Measurements from ENCODE around the gene ZNF804B.

The ZNF804B gene

DNA sequence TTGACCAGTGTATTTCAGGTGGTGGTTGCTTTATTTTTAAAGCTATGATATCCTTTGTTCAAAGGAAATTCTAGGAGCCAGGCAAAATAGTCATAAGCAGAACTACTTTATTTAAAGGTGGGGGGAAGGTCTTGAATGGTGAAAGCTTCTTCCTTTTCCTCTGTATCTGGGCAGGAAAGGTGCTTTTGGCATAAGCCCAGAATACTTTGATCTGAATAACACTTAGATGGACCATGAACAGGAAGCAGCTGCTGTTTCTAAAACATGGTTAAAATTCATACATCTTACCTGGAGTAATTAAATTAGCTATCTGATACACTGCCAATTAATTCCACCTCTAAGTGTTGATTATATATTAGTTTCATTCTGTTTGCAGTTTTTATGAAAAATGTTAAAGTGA, 13.3 kb downstream of the ZNF804B start:
- H3K9me3 ChIP-seq (ENCODE audit: control insufficient read depth, low read length): no peaks in the 10 kb centered on the region
- H3K36me3 ChIP-seq (ENCODE audit: control insufficient read depth, insufficient read depth, low read length): no peaks in the 10 kb centered on the region
- no peaks in the 10 kb centered on the region for H3K4me1 ChIP-seq (ENCODE audit: control insufficient read depth, insufficient read depth, low read length)
- H3K27ac ChIP-seq (ENCODE audit: insufficient read depth, low read depth, low read length, poor library complexity, severe bottlenecking): no peak overlapping the region
- H3K27me3 ChIP-seq (ENCODE audit: control insufficient read depth, insufficient read depth, low read length, poor library complexity, severe bottlenecking): no peaks in the 10 kb centered on the region
- H3K4me3 ChIP-seq (ENCODE audit: insufficient read depth, low read depth, low read length): no peak overlapping the region

DNA sequence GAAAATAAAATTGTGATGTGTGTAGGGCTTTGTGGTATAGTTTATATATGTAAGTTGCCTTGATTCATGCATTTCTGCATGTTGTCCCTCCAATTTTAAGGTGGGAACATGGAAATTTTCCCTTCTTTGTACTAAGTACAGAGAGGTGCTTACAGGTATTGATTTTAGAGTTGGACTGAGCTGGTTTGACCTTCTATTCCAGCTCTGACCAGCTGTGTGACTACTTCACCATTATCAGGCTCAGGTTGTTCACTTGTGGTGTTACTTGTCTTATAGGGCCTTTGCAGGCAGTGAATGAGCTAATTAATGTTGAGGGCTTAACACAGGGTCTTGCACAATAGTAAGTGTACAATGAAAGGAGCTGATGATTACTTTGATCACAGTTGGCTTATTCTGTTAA, 16.3 kb downstream of the ZNF804B start:
- no peak overlapping the region for H3K27ac ChIP-seq (ENCODE audit: insufficient read depth, low read depth, low read length, poor library complexity, severe bottlenecking)
- no peaks in the 10 kb centered on the region for H3K4me1 ChIP-seq (ENCODE audit: control insufficient read depth, insufficient read depth, low read length)
- H3K9me3 ChIP-seq (ENCODE audit: control insufficient read depth, low read length): no peaks in the 10 kb centered on the region
- H3K27me3 ChIP-seq (ENCODE audit: control insufficient read depth, insufficient read depth, low read length, poor library complexity, severe bottlenecking): no peaks in the 10 kb centered on the region
- H3K4me3 ChIP-seq (ENCODE audit: insufficient read depth, low read depth, low read length): no peak overlapping the region
- H3K36me3 ChIP-seq (ENCODE audit: control insufficient read depth, insufficient read depth, low read length): no peaks in the 10 kb centered on the region

- Histone ChIP-seq H3K4me1 (ENCODE audit: control insufficient read depth, insufficient read depth, low read length) (no peaks in the 10 kb centered on the region), H3K4me3 (ENCODE audit: insufficient read depth, low read depth, low read length) (no peak overlapping the region), H3K36me3 (ENCODE audit: control insufficient read depth, insufficient read depth, low read length) (no peaks in the 10 kb centered on the region), H3K9me3 (ENCODE audit: control insufficient read depth, low read length) (no peaks in the 10 kb centered on the region), H3K27me3 (ENCODE audit: control insufficient read depth, insufficient read depth, low read length, poor library complexity, severe bottlenecking) (no peaks in the 10 kb centered on the region), H3K27ac (ENCODE audit: insufficient read depth, low read depth, low read length, poor library complexity, severe bottlenecking) (no peak overlapping the region)
- 87 to 90% methylated on average over 2 of the region's 2 CpGs for WGBS, 2 experiments
These were observed 28.3 kb downstream of the ZNF804B start for GRCh38 chr7:88787777-88788176.

DNA sequence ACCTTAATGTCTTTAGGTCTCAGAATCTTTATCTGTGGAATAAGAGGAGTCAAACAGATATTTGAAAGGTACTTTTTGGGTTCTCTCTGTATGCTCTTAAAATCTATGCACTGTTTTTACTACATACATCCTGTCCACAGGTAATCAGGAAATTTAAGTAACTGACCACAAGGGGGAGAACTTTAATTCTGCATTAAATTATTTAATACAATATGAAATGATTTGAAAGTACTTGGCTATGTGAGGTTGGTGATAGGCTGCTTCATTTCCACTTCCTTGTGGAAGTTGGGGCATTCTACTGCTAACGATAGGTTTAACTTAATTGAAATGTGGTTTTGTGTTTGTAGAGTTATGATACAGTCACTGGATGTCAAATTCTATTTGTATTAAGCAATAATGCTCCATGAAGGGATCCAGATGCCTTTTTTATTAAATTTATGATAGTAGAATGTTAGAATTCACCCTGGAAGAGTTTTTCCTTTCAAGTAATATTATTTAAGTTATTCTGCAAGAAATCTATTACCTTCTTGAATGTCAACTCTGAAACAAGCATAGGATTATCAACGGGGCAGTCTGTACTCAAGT, 30.1 kb downstream of the ZNF804B start:
- Histone ChIP-seq H3K4me1 (ENCODE audit: control insufficient read depth, insufficient read depth, low read length) (no peaks in the 10 kb centered on the region), H3K36me3 (ENCODE audit: control insufficient read depth, insufficient read depth, low read length) (no peaks in the 10 kb centered on the region), H3K27me3 (ENCODE audit: control insufficient read depth, insufficient read depth, low read length, poor library complexity, severe bottlenecking) (no peaks in the 10 kb centered on the region), H3K4me3 (ENCODE audit: insufficient read depth, low read depth, low read length) (no peak overlapping the region), H3K27ac (ENCODE audit: insufficient read depth, low read depth, low read length, poor library complexity, severe bottlenecking) (no peak overlapping the region), H3K9me3 (ENCODE audit: control insufficient read depth, low read length) (no peaks in the 10 kb centered on the region)
- 83 to 84% methylated on average over 1 to 2 of the region's 2 CpGs for WGBS, 2 experiments

DNA sequence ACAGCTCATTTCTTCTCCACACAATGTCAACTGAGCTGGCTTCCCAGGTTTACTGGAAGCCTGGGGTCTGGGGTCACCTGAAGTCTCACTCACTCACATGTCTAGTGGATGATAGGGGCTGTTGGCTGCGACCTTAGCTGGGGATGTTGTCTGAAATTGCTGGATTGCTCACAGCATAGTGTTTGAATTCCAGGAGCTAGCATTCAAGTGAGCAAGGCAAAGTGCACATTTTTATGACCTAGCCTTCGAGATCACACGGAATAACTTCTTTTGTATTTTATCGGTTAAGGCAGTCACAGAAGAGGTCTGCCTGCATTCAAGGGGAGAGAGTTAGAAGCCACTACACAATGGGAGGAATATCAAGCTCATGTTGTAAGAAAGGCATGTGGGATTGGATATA, 32.4 kb downstream of the ZNF804B start:
- Histone ChIP-seq H3K36me3 (ENCODE audit: control insufficient read depth, insufficient read depth, low read length) (no peaks in the 10 kb centered on the region), H3K4me1 (ENCODE audit: control insufficient read depth, insufficient read depth, low read length) (no peaks in the 10 kb centered on the region), H3K27ac (ENCODE audit: insufficient read depth, low read depth, low read length, poor library complexity, severe bottlenecking) (no peak overlapping the region), H3K9me3 (ENCODE audit: control insufficient read depth, low read length) (no peaks in the 10 kb centered on the region), H3K27me3 (ENCODE audit: control insufficient read depth, insufficient read depth, low read length, poor library complexity, severe bottlenecking) (no peaks in the 10 kb centered on the region), H3K4me3 (ENCODE audit: insufficient read depth, low read depth, low read length) (no peak overlapping the region)
- 94 to 98% methylated on average over 4 of the region's 4 CpGs for WGBS, 2 experiments

DNA sequence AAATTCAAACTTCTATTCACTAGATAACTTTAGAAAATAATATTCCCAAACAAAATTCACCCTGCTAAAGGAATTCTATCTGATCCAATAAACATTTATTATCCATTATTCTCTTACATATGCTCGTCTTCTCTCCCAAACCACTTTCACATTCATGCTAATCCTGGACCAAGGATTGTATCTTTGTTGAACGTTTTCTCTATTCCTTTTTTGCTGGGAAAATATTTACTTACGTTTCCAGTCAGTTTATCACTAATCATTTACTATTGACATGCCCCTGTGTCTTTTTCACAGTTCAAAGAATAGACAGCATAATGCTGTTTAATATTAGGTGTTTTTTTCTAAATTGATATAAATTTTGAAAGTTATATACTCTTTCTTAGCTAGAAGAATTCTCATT, 32.9 kb downstream of the ZNF804B start:
- Histone ChIP-seq H3K27me3 (ENCODE audit: control insufficient read depth, insufficient read depth, low read length, poor library complexity, severe bottlenecking) (no peaks in the 10 kb centered on the region), H3K27ac (ENCODE audit: insufficient read depth, low read depth, low read length, poor library complexity, severe bottlenecking) (no peak overlapping the region), H3K4me3 (ENCODE audit: insufficient read depth, low read depth, low read length) (no peak overlapping the region), H3K9me3 (ENCODE audit: control insufficient read depth, low read length) (no peaks in the 10 kb centered on the region), H3K36me3 (ENCODE audit: control insufficient read depth, insufficient read depth, low read length) (no peaks in the 10 kb centered on the region), H3K4me1 (ENCODE audit: control insufficient read depth, insufficient read depth, low read length) (no peaks in the 10 kb centered on the region)
- 91 to 95% methylated on average over 3 of the region's 3 CpGs for WGBS, 2 experiments

GRCh38 chr7:88795553-88795952, 36.1 kb downstream of the ZNF804B start, which contains the start of gene TEX47:
Gene TEX47 (minus strand): TSS chr7:88795737. CDS start chr7:88794942, 795 bp downstream.
- WGBS, 2 experiments: 93 to 97% methylated on average over 7 of the region's 7 CpGs
- Histone ChIP-seq H3K27ac (ENCODE audit: insufficient read depth, low read depth, low read length, poor library complexity, severe bottlenecking) (no peak within 1 kb of the TSS), H3K27me3 (ENCODE audit: control insufficient read depth, insufficient read depth, low read length, poor library complexity, severe bottlenecking) (no peaks in the 10 kb centered on the region), H3K4me1 (ENCODE audit: control insufficient read depth, insufficient read depth, low read length) (no peaks in the 10 kb centered on the region), H3K9me3 (ENCODE audit: control insufficient read depth, low read length) (no peaks in the 10 kb centered on the region), H3K36me3 (ENCODE audit: control insufficient read depth, insufficient read depth, low read length) (no peaks in the 10 kb centered on the region), H3K4me3 (ENCODE audit: insufficient read depth, low read depth, low read length) (no peak within 1 kb of the TSS)

DNA sequence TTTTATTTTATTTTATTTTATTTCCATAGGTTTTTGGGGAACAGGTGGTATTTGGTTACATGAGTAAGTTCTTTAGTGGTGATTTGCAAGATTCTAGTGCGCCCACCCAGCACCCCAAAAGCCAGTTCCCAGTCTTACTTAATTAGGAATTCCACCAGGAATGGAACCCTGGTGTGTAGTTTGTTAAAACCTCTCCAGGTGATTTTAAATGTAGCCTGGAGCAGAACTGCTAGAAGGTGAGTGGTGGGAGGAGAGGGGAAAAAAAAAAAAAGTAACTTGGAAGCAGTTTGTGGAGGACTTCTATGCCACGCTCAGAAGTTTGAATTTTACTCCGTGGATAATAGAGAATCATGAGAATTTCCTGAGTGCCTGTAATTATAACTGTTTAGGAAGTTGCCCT, 41.5 kb downstream of the ZNF804B start:
- H3K27me3 ChIP-seq (ENCODE audit: control insufficient read depth, insufficient read depth, low read length, poor library complexity, severe bottlenecking): no peaks in the 10 kb centered on the region
- H3K36me3 ChIP-seq (ENCODE audit: control insufficient read depth, insufficient read depth, low read length): no peaks in the 10 kb centered on the region
- no peak overlapping the region for H3K4me3 ChIP-seq (ENCODE audit: insufficient read depth, low read depth, low read length)
- WGBS, 2 experiments: 63 to 76% methylated on average over 2 to 3 of the region's 3 CpGs
- no peak overlapping the region for H3K27ac ChIP-seq (ENCODE audit: insufficient read depth, low read depth, low read length, poor library complexity, severe bottlenecking)
- H3K4me1 ChIP-seq (ENCODE audit: control insufficient read depth, insufficient read depth, low read length): no peaks in the 10 kb centered on the region
- H3K9me3 ChIP-seq (ENCODE audit: control insufficient read depth, low read length): no peaks in the 10 kb centered on the region

DNA sequence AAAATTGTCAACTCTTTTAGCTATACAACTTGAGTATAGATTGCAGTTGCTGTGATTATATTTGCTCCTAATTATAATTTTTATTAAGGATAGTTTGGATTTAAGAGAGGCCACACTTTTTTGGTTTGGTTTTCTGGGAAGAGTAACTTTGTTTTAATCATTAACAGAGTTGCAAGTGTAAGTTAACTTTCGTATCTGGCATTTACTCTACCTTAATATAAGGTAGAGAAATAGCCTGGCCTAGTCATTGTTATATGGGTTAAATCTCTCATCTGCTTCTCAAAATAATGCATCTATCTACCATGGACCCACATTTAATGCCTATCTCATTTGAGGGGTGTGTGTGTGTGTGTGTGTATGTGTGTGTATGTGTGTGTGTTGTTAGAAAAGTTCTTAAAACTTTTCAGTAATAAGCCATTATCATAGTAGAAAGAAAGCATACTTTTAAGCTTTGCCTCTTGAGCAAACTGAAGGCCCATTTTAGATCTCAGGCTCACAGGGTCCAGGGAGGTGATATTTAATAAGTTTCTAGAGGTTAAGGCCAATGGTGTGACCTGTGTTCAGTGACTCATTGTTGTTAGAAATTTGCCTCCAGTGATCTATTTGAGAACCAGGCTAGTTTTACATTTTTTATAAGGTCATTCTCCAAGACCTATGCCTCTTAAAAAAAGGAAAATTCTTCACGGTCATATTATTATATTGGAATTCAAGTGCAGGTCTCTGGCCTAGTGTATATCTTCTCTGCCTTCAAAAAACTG, 47.0 kb downstream of the ZNF804B start:
- Histone ChIP-seq H3K36me3 (ENCODE audit: control insufficient read depth, insufficient read depth, low read length) (no peaks in the 10 kb centered on the region), H3K9me3 (ENCODE audit: control insufficient read depth, low read length) (no peaks in the 10 kb centered on the region)
- 93 to 100% methylated on average over 1 of the region's 2 CpGs for WGBS, 2 experiments

DNA sequence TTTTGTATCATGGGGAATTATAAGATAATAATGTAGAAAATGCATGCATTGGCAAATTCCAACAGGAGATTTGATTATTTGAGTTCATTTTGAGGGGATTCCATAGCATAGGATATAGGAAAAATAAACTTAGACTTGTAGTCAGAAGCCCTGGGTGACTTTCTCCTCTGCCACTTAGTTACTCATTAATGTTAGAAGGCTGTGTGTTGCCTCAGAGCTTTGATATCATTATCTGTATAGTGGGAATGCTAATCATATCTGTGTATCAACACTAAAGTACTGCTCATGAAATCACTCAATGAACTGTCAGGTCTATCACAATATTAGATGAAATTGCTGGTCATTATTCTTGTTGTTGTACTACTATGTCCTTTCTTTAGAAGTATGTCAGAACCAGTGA, 59.1 kb downstream of the ZNF804B start:
- Histone ChIP-seq H3K27ac (ENCODE audit: insufficient read depth, low read depth, low read length, poor library complexity, severe bottlenecking) (no peak overlapping the region), H3K36me3 (ENCODE audit: control insufficient read depth, insufficient read depth, low read length) (no peaks in the 10 kb centered on the region), H3K4me3 (ENCODE audit: insufficient read depth, low read depth, low read length) (no peak overlapping the region), H3K27me3 (ENCODE audit: control insufficient read depth, insufficient read depth, low read length, poor library complexity, severe bottlenecking) (no peaks in the 10 kb centered on the region), H3K4me1 (ENCODE audit: control insufficient read depth, insufficient read depth, low read length) (no peaks in the 10 kb centered on the region), H3K9me3 (ENCODE audit: control insufficient read depth, low read length) (no peaks in the 10 kb centered on the region)

More for the DNA sequence above, 47.0 kb downstream of the ZNF804B start:
- Histone ChIP-seq H3K27me3 (ENCODE audit: control insufficient read depth, insufficient read depth, low read length, poor library complexity, severe bottlenecking) (no peaks in the 10 kb centered on the region), H3K4me1 (ENCODE audit: control insufficient read depth, insufficient read depth, low read length) (no peaks in the 10 kb centered on the region), H3K4me3 (ENCODE audit: insufficient read depth, low read depth, low read length) (no peak overlapping the region), H3K27ac (ENCODE audit: insufficient read depth, low read depth, low read length, poor library complexity, severe bottlenecking) (no peak overlapping the region)

Measured in ectodermal cell (in vitro differentiated cells).